ENCODE results near the gene SSR4. TPM values are rescaled to one million over a fixed set of nuclear protein-coding genes. Genes with fewer than 3 reads are reported as not detected.

The SSR4 gene
- total and polyA plus RNA-seq, 4 donors = 125 to 459 (median 304) TPM

GRCh38 chrX:153831429-153832150, 37.1 kb downstream of the SSR4 start:
- Histone ChIP-seq H3K9me3 (ENCODE audit: control insufficient read depth in 4 of 4, low read length in 3 of 4) (no peaks in the 10 kb centered on the region), H3K9ac (ENCODE audit: low read depth in 1 of 2, low read length in 2 of 2) (no peak overlapping the region), H3K27ac (ENCODE audit: low read depth in 1 of 2, low read length in 2 of 2) (no peak overlapping the region), H3K4me1 (ENCODE audit: control insufficient read depth in 4 of 4, insufficient read depth in 4 of 4, low read length in 3 of 4) (peaks cover 0 to 5% (median 2%) of the 10 kb centered on the region in 4 donors), H3K4me3 (ENCODE audit: low read depth in 1 of 3, low read length in 3 of 3) (no peak overlapping the region), H3K36me3 (ENCODE audit: control insufficient read depth in 4 of 4, insufficient read depth in 3 of 4, low read depth in 1 of 4, low read length in 3 of 4) (no peaks in the 10 kb centered on the region), H3K27me3 (ENCODE audit: control insufficient read depth in 4 of 4, insufficient read depth in 4 of 4, low read length in 3 of 4) (peaks cover 0 to 4% (median 0%) of the 10 kb centered on the region in 4 donors)
- TF ChIP-seq HNF4A (conservative IDR thresholded peaks at IDR 0.05) = no peak
- TF ChIP-seq RXRA (IDR thresholded peaks at IDR 0.05) = no peak
- TF ChIP-seq REST (IDR thresholded peaks at IDR 0.05) = no peak
- no peak for TF ChIP-seq FOXA2 (IDR thresholded peaks at IDR 0.05)
- TF ChIP-seq HNF4G (IDR thresholded peaks at IDR 0.05) = no peak
- 63% methylated on average over 23 of the region's 23 CpGs for WGBS
- no peak for DNase-seq (ENCODE audit: low spot score)

- H3K4me3 ChIP-seq (ENCODE audit: low read depth in 1 of 3, low read length in 3 of 3) = no peak overlapping the region
- 82% methylated on average over 10 of the region's 10 CpGs for WGBS
- peaks cover 0 to 4% (median 0%) of the 10 kb centered on the region in 4 donors for H3K27me3 ChIP-seq (ENCODE audit: control insufficient read depth in 4 of 4, insufficient read depth in 4 of 4, low read length in 3 of 4)
- no peak for DNase-seq (ENCODE audit: low spot score)
- no peaks in the 10 kb centered on the region for H3K36me3 ChIP-seq (ENCODE audit: control insufficient read depth in 4 of 4, insufficient read depth in 3 of 4, low read depth in 1 of 4, low read length in 3 of 4)
- no peak for TF ChIP-seq NR2F2 (IDR thresholded peaks at IDR 0.05)
- no peak for TF ChIP-seq HNF4A (conservative IDR thresholded peaks at IDR 0.05)
- no peak for TF ChIP-seq SP1 (IDR thresholded peaks at IDR 0.05)
- TF ChIP-seq HNF4G (IDR thresholded peaks at IDR 0.05) = no peak
- no peak for TF ChIP-seq REST (IDR thresholded peaks at IDR 0.05)
- TF ChIP-seq TAF1 (conservative IDR thresholded peaks at IDR 0.05) = no peak
- TF ChIP-seq JUND (IDR thresholded peaks at IDR 0.05) = no peak
- no peak for TF ChIP-seq CTCF (IDR thresholded peaks at IDR 0.05; ENCODE audit: low read depth, low read length, missing input control)
- no peak for TF ChIP-seq FOXA1 (IDR thresholded peaks at IDR 0.05)
- TF ChIP-seq RAD21 (IDR thresholded peaks at IDR 0.05) = no peak
- no peak for TF ChIP-seq YY1 (IDR thresholded peaks at IDR 0.05)
- no peak for TF ChIP-seq MAX (IDR thresholded peaks at IDR 0.05)
- no peak for TF ChIP-seq ATF3 (IDR thresholded peaks at IDR 0.05)
- no peak for TF ChIP-seq FOXA2 (IDR thresholded peaks at IDR 0.05)
- TF ChIP-seq RXRA (IDR thresholded peaks at IDR 0.05) = no peak
- no peak for TF ChIP-seq GABPA (IDR thresholded peaks at IDR 0.05 in 1 of 2, conservative IDR thresholded peaks at IDR 0.05 in 1 of 2)
- TF ChIP-seq ZBTB33 (IDR thresholded peaks at IDR 0.05) = no peak
- TF ChIP-seq EGR1 (IDR thresholded peaks at IDR 0.05; ENCODE audit: low read depth in 2 of 2) = no peak
- no peak overlapping the region for H3K27ac ChIP-seq (ENCODE audit: low read depth in 1 of 2, low read length in 2 of 2)
- H3K4me1 ChIP-seq (ENCODE audit: control insufficient read depth in 4 of 4, insufficient read depth in 4 of 4, low read length in 3 of 4) = peaks cover 0 to 5% (median 2%) of the 10 kb centered on the region in 4 donors
- H3K9ac ChIP-seq (ENCODE audit: low read depth in 1 of 2, low read length in 2 of 2) = no peak overlapping the region
- H3K9me3 ChIP-seq (ENCODE audit: control insufficient read depth in 4 of 4, low read length in 3 of 4) = no peaks in the 10 kb centered on the region
Observed at GRCh38 chrX:153832728-153833127, 38.3 kb downstream of the SSR4 start.

Data from liver (tissue), 9 donors.